ENCODE data around the gene TENM4.

Gene TENM4

GRCh38 chr11:79417069-79417920 lies 23.5 kb downstream of the TENM4 start:
- no peak for DNase-seq

DNA sequence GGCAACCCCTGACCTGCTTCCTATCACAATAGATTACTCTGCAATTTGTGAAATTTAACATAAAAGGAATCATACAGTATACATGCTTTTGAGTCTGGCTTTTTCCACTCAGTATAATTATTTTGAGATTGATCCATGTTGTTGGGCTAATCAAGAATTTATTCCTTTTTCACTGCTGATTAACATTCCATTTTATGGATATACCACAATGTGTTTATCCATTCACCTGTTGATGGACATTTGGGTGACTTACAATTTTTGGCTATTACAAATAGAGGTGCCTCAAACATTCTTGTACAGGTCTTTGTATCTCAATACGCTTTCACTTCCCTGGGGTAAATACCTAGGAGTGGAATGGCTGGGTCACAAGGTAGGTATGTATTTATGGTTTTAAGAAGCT lies 24.9 kb downstream of the TENM4 start:
- no peak for DNase-seq

GRCh38 chr11:79415411-79415810 lies 25.4 kb downstream of the TENM4 start:
- no peak for DNase-seq

GRCh38 chr11:79414644-79415317 lies 26.0 kb downstream of the TENM4 start:
- DNase-seq = no peak

DNA sequence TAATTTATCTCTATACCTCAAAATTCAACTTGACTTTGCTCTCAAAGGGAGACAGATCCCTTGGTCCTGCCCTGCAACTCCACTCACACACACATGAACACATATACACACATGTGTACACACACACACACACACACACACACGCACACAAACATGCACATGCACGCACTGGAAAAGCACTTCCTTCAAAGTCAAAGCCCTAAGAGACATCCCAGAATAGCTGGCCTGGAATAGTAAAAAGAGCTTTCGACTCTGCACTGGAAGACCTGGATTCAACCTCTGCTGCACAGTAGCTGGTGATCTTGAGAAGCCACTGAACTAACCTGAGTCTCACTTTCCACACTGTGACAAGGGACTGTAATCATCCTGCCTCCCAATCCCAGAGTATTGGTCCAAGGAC lies 26.8 kb downstream of the TENM4 start:
- no peak for DNase-seq

- no peak for DNase-seq
Measured at GRCh38 chr11:79413268-79413667, 27.6 kb downstream of the TENM4 start.

GRCh38 chr11:79412761-79413160 lies 28.1 kb downstream of the TENM4 start:
- no peak for DNase-seq

DNA sequence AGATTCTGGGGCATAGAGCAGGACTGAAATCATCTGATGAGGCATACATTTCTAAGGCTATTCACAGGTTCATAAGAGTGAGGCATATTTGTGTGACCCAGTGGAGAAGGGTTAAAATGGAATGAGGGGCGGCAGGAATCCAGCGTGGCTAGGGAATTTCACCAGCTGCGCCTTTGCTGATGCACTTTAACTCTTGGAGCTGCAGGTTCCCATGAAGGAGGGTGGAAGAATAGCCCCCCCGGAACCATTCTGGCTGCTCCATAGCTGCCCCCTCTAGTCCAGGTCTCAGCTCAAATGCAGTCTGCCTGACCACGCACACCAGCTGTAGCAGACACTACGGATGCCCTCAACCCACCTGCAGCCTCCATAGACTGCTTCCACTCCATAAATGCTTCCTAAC lies 31.5 kb downstream of the TENM4 start:
- DNase-seq = no peak

GRCh38 chr11:79406376-79406775 lies 34.5 kb downstream of the TENM4 start:
- peak; percentile 19 to 53 for DNase-seq

GRCh38 chr11:79404806-79405205 lies 36.0 kb downstream of the TENM4 start:
- no peak for DNase-seq

- no peak for DNase-seq
Measured at GRCh38 chr11:79404325-79404724, 36.5 kb downstream of the TENM4 start.

- DNase-seq = no peak
Measured at GRCh38 chr11:79403839-79404238, 37.0 kb downstream of the TENM4 start.

DNA sequence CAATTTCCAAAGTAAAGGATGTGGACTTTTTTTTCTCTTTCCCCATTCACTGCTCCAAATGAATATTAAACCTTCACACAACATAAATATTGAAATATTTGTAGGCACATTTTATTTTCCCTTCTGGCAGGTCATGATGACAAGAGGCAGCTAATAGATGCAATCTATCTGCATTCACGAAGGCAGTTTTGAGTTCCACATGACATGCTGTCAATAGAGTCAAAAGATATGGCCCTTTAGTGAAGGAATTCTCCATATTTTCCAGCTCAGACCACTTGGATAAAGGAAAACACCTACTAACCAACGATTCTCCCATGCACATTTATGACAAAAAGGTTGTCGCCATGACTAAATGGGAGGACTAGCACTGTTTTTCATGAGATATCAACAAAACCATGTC lies 37.9 kb downstream of the TENM4 start:
- DNase-seq = no peak

DNA sequence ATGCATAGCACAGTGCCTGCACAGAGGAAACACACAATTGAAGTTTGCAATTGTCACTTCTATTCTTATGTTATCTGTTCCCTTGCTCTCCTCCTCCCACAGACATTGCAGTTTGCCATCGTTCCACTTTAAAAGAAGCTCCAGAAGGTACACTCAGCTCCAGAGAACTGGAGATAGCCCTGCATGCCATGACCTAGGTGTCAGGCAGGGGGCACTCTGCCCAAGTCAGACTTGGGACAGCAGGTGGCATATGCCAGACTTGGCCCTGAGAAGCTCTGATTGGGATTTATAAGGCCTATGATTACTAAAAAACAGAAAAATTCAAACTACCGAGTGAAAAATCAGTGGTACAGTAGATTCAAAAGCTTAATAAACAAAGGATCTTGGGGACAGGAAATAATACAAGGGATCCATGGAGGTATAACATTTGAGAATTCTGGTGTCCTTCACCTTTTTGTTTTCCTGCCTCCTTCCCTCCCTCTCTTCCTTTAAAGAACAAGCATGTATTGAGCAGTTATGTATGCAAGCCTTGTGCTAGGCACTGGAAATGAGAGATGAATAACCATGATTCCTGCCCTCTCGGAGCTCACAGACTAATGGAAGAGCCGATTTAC lies 40.0 kb downstream of the TENM4 start:
- DNase-seq = peak in 1 of 2 donors; percentile 40

GRCh38 chr11:79400206-79400605 lies 40.6 kb downstream of the TENM4 start:
- DNase-seq = no peak

GRCh38 chr11:79397252-79397651 lies 43.6 kb downstream of the TENM4 start:
- no peak for DNase-seq

DNA sequence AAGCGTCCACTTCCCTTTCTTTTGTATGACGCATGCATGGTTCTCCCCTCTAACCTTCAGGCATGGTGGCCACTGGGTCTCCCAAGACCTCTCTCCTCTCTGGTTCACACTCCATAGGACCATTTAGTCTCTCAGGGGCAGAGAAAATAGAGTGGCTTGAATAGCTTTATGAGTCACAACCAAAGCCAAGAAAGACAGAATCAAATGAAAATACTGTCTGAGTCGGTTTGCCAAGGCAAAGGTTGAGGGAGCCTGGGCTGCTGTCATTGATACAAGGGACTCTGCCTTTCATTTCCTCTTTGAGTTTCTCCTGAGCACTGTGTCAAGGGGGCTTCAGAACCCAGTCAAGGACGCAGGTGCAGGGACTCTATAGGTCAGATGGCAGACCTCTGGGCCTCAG lies 44.2 kb downstream of the TENM4 start:
- no peak for DNase-seq

GRCh38 chr11:79396001-79396400 lies 44.8 kb downstream of the TENM4 start:
- DNase-seq = no peak

DNA sequence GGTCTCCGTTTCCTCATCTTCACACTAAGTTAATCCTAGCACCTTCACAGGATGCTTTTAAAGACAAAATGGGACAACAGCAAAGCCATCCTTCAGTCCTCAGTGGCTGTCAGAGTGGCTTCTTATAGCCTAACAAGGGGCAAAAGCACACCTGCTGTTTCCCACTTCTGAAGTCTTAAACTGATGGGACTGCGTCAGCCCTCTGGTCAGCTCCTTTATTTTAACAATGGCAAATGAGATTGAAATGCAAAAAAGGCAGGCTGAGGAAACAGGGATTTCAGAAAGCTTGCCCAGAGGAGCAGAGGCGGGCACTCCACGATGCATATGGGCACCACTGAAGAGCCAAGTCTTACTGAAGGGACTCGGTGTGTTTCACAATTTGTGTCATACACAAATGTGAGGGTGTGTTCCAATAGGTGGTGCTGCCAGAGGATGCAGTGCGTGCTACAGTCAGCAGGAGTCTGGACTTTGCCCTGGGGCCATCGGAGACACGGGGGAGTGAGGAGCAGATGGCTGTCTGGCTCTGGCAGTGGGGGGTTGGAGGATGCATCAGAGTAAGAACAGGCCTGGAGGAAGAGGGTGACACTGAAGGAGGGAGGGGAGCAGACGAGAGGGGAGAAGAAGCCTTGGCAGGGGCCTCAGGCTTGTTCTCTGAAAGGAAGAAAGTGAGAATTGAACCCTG lies 47.3 kb downstream of the TENM4 start:
- DNase-seq = no peak

GRCh38 chr11:79392161-79392560 lies 48.7 kb downstream of the TENM4 start:
- no peak for DNase-seq

DNA sequence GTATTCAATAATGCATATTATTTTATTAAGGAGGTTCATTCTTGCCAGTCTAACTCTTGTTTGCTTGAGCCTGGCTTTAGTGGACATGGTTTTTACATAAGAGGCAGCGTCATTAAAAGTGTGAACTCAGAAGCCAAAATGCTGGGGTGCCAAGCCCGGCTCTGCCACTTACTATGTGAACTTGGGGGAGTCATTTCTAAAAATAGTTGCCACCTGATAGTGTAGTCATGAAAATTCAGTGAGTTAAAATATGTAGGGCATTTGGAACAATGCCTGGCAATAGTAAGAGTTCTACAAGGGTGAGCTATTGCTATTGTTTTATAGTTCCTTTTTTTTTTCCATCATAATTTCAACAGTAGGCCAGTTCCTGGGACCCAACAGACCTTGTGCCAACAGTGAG lies 49.9 kb downstream of the TENM4 start:
- peak in 1 of 2 donors; percentile 21 for DNase-seq

GRCh38 chr11:79390477-79390876 lies 50.4 kb downstream of the TENM4 start:
- no peak for DNase-seq

- no peak for DNase-seq
Measured at GRCh38 chr11:79388201-79388600, 52.6 kb downstream of the TENM4 start.
